ENCODE data around the gene NEUROD2. TPM values are rescaled to one million over a fixed set of nuclear protein-coding genes. Genes with fewer than 3 reads are reported as not detected.

NEUROD2 gene
- total and polyA plus RNA-seq, 4 donors, result not detected

- peaks cover 5 to 44% (median 32%) of the 10 kb centered on the region in 4 donors for H3K4me1 ChIP-seq (ENCODE audit: control insufficient read depth in 4 of 4, insufficient read depth in 4 of 4, low read length in 3 of 4)
- 93% methylated on average over 4 of the region's 4 CpGs for WGBS
- no peaks in the 10 kb centered on the region for H3K9me3 ChIP-seq (ENCODE audit: control insufficient read depth in 4 of 4, low read length in 3 of 4)
- H3K27ac ChIP-seq (ENCODE audit: low read depth in 1 of 2, low read length in 2 of 2), result no peak overlapping the region
- no peak for DNase-seq (ENCODE audit: low spot score)
- TF ChIP-seq SP1 (IDR thresholded peaks at IDR 0.05) (no peak), RAD21 (IDR thresholded peaks at IDR 0.05) (no peak), RXRA (IDR thresholded peaks at IDR 0.05) (no peak)
- TF ChIP-seq, protein P1, sequence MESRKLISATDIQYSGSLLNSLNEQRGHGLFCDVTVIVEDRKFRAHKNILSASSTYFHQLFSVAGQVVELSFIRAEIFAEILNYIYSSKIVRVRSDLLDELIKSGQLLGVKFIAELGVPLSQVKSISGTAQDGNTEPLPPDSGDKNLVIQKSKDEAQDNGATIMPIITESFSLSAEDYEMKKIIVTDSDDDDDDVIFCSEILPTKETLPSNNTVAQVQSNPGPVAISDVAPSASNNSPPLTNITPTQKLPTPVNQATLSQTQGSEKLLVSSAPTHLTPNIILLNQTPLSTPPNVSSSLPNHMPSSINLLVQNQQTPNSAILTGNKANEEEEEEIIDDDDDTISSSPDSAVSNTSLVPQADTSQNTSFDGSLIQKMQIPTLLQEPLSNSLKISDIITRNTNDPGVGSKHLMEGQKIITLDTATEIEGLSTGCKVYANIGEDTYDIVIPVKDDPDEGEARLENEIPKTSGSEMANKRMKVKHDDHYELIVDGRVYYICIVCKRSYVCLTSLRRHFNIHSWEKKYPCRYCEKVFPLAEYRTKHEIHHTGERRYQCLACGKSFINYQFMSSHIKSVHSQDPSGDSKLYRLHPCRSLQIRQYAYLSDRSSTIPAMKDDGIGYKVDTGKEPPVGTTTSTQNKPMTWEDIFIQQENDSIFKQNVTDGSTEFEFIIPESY (IDR thresholded peaks at IDR 0.05), result no peak
- no peaks in the 10 kb centered on the region for H3K36me3 ChIP-seq (ENCODE audit: control insufficient read depth in 4 of 4, insufficient read depth in 3 of 4, low read depth in 1 of 4, low read length in 3 of 4)
- H3K4me3 ChIP-seq (ENCODE audit: low read depth in 1 of 3, low read length in 3 of 3), result no peak overlapping the region
- no peak overlapping the region for H3K9ac ChIP-seq (ENCODE audit: low read depth in 1 of 2, low read length in 2 of 2)
- no peaks in the 10 kb centered on the region for H3K27me3 ChIP-seq (ENCODE audit: control insufficient read depth in 4 of 4, insufficient read depth in 4 of 4, low read length in 3 of 4)
Observed at GRCh38 chr17:39641097-39641496, 33.4 kb upstream of the NEUROD2 start.

GRCh38 chr17:39640591-39641031 lies 32.9 kb upstream of the NEUROD2 start:
- no peak overlapping the region for H3K9ac ChIP-seq (ENCODE audit: low read depth in 1 of 2, low read length in 2 of 2)
- H3K36me3 ChIP-seq (ENCODE audit: control insufficient read depth in 4 of 4, insufficient read depth in 3 of 4, low read depth in 1 of 4, low read length in 3 of 4), result no peaks in the 10 kb centered on the region
- no peak overlapping the region for H3K27ac ChIP-seq (ENCODE audit: low read depth in 1 of 2, low read length in 2 of 2)
- no peak for DNase-seq (ENCODE audit: low spot score)
- TF ChIP-seq GABPA (IDR thresholded peaks at IDR 0.05 in 1 of 2, conservative IDR thresholded peaks at IDR 0.05 in 1 of 2) (no peak), JUND (IDR thresholded peaks at IDR 0.05) (no peak), MAX (IDR thresholded peaks at IDR 0.05) (no peak), EGR1 (IDR thresholded peaks at IDR 0.05; ENCODE audit: low read depth in 2 of 2) (no peak), TAF1 (conservative IDR thresholded peaks at IDR 0.05) (no peak), RXRA (IDR thresholded peaks at IDR 0.05) (no peak), FOXA1 (IDR thresholded peaks at IDR 0.05) (no peak), HNF4G (IDR thresholded peaks at IDR 0.05) (no peak), NR2F2 (IDR thresholded peaks at IDR 0.05) (no peak), CTCF (IDR thresholded peaks at IDR 0.05; ENCODE audit: low read depth, low read length, missing input control) (no peak), SP1 (IDR thresholded peaks at IDR 0.05) (no peak), ATF3 (IDR thresholded peaks at IDR 0.05) (no peak), HNF4A (conservative IDR thresholded peaks at IDR 0.05) (no peak)
- TF ChIP-seq, protein P2, sequence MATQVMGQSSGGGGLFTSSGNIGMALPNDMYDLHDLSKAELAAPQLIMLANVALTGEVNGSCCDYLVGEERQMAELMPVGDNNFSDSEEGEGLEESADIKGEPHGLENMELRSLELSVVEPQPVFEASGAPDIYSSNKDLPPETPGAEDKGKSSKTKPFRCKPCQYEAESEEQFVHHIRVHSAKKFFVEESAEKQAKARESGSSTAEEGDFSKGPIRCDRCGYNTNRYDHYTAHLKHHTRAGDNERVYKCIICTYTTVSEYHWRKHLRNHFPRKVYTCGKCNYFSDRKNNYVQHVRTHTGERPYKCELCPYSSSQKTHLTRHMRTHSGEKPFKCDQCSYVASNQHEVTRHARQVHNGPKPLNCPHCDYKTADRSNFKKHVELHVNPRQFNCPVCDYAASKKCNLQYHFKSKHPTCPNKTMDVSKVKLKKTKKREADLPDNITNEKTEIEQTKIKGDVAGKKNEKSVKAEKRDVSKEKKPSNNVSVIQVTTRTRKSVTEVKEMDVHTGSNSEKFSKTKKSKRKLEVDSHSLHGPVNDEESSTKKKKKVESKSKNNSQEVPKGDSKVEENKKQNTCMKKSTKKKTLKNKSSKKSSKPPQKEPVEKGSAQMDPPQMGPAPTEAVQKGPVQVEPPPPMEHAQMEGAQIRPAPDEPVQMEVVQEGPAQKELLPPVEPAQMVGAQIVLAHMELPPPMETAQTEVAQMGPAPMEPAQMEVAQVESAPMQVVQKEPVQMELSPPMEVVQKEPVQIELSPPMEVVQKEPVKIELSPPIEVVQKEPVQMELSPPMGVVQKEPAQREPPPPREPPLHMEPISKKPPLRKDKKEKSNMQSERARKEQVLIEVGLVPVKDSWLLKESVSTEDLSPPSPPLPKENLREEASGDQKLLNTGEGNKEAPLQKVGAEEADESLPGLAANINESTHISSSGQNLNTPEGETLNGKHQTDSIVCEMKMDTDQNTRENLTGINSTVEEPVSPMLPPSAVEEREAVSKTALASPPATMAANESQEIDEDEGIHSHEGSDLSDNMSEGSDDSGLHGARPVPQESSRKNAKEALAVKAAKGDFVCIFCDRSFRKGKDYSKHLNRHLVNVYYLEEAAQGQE (IDR thresholded peaks at IDR 0.05), result no peak
- H3K4me3 ChIP-seq (ENCODE audit: low read depth in 1 of 3, low read length in 3 of 3), result no peak overlapping the region
- no peaks in the 10 kb centered on the region for H3K27me3 ChIP-seq (ENCODE audit: control insufficient read depth in 4 of 4, insufficient read depth in 4 of 4, low read length in 3 of 4)
- H3K9me3 ChIP-seq (ENCODE audit: control insufficient read depth in 4 of 4, low read length in 3 of 4), result no peaks in the 10 kb centered on the region
- WGBS, result 57% methylated on average over 4 of the region's 4 CpGs
- H3K4me1 ChIP-seq (ENCODE audit: control insufficient read depth in 4 of 4, insufficient read depth in 4 of 4, low read length in 3 of 4), result peaks cover 5 to 44% (median 33%) of the 10 kb centered on the region in 4 donors

All from liver (tissue), 9 donors.